ENCODE results near the gene CSTF1.

GRCh38 chr20:56368351-56369134 lies 23.9 kb upstream of the CSTF1 start:
- TF ChIP-seq CTCF (conservative IDR thresholded peaks at IDR 0.05; ENCODE audit: low read depth, low read length) (no peak), EZH2 (IDR thresholded peaks at IDR 0.05; ENCODE audit: low read length, unreplicated experiment) (no peak)

Measured in PC-3 (cell line).